NB4 (cell line): ENCODE measurements around the gene ACKR4.

Experiments
- CTCF ChIP-seq: IDR thresholded peaks from one replicate; pipeline ENCODE4 v1.5.1; 2012; ENCODE audit warnings: low read depth, low read length
- POLR2A ChIP-seq: IDR thresholded peaks from 2 replicates; pipeline ENCODE4 v1.6.1; 2011; ENCODE audit warnings: mild to moderate bottlenecking; ENCODE audit not compliant: insufficient read length; ENCODE audit errors: extremely low read depth

GRCh38 chr3:132606085-132606484 lies 9.0 kb downstream of the ACKR4 start:
- TF ChIP-seq CTCF (no peak), POLR2A (no peak)
